Erythroblast (primary cell): ENCODE measurements around the gene RBM45.

ENCODE experiments used
- GATA1 ChIP-seq: IDR thresholded peaks from 2 replicates; pipeline ENCODE4 v1.6.1; 2011; ENCODE audit warnings: low read depth, mild to moderate bottlenecking, control low read depth, low read length, moderate library complexity
- POLR2A ChIP-seq: IDR thresholded peaks from 2 replicates; pipeline ENCODE4 v1.6.1; 2011; ENCODE audit warnings: mild to moderate bottlenecking, low read length

DNA sequence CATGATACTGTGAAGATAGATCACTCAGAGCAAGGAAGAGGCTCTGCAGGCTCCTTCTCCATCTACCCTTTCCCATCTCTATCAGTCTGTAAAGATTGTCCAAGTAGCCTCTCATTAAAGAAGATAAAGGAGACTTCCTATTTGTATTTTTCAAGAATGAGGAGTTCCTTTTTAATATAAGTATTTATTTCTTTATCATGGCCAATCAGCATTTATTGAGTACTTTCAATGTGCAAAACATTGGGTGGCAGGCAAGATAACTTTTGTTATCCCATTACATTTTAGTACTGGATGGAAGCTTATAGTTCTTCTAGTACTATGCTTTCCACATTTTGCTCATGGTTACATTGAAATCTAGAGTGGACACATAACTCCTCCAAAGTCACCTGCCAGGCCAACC lies 36.1 kb upstream of the RBM45 start:
- TF ChIP-seq POLR2A (no peak), GATA1 (no peak)
